Upper lobe of left lung (tissue), 6 donors: ENCODE results near the gene YIPF6. TPM values are rescaled to one million over a fixed set of nuclear protein-coding genes. Genes with fewer than 3 reads are reported as not detected.
A peak's percentile ranks its signal among the peaks of the same experiment; 100 is the strongest.

Source experiments
- ATAC-seq, 2 donors: fragments of 200-7000 bp; cut with Tn5 transposase; one replicate each; pipeline ENCODE4 v1.9.1; 2022; ENCODE audit warnings: mild to moderate bottlenecking in 2 of 2, moderate library complexity in 2 of 2; ENCODE audit not compliant: low FRiP score in 2 of 2
- DNase-seq, 2 donors: peaks; one replicate each; pipeline ENCODE4 v3.0.0-alpha.2; 2019 to 2020
- H3K27ac ChIP-seq, 4 donors: fragments of 200-600 bp; sonication (generic); one replicate each; pipeline ENCODE4 v1.5.1; 2016 to 2019
- H3K27me3 ChIP-seq, 4 donors: fragments of 200-600 bp; sonication (generic); one replicate each; pipeline ENCODE4 v1.5.1; 2017 to 2019
- H3K36me3 ChIP-seq, 4 donors: fragments of 200-600 bp; sonication (generic); one replicate each; pipeline ENCODE4 v1.5.1; 2016 to 2019
- H3K4me1 ChIP-seq, 4 donors: fragments of 200-600 bp; sonication (generic); one replicate each; pipeline ENCODE4 v1.5.1; 2018 to 2019
- H3K4me3 ChIP-seq, 4 donors: fragments of 200-600 bp; sonication (generic); one replicate each; pipeline ENCODE4 v1.5.1; 2017 to 2019; ENCODE audit warnings: mild to moderate bottlenecking in 2 of 4, moderate library complexity in 1 of 4
- H3K9me3 ChIP-seq, 4 donors: fragments of 200-600 bp; sonication (generic); one replicate each; pipeline ENCODE4 v1.5.1; 2018 to 2019
- EP300 ChIP-seq, 4 donors: sonication (generic); formaldehyde crosslinking; IDR thresholded peaks; one replicate each; pipeline ENCODE4 v1.5.1; 2017; ENCODE audit warnings: antibody characterized with exemption in 4 of 4, control low read depth in 2 of 4
- POLR2A ChIP-seq, 4 donors: fragments of 450-650 bp; IDR thresholded peaks; one replicate each; pipeline ENCODE4 v1.5.1; 2016 to 2017; ENCODE audit warnings: antibody characterized with exemption in 4 of 4, mild to moderate bottlenecking in 2 of 4
- POLR2AphosphoS5 ChIP-seq, 2 donors: sonication (generic); formaldehyde crosslinking; IDR thresholded peaks; one replicate each; pipeline ENCODE4 v1.5.1; 2017; ENCODE audit warnings: antibody characterized with exemption in 2 of 2
- WGBS, 2 donors: methylation state at CpG; one replicate each; pipeline ENCODE4 v1.1.5; 2017 to 2018; 5-methylcytosine and 5-hydroxymethylcytosine counted together
- total RNA-seq, 6 donors: library from RNA; depleted of rRNA in 4 of 6; stranded (reverse); fragments of >200 nt in 4 of 6; gene quantifications; one replicate each; pipeline versions ENCODE4 v1.1.0 to v1.2.1, GENCODE V29; 2016 to 2021
- TF ChIP-seq, protein P1 (sequence below), 6 experiments: fragments of 450-650 bp in 4 of 6; fragments of 200-600 bp in 2 of 6; sonication (generic) in 2 of 6; IDR thresholded peaks; one replicate each; pipeline ENCODE4 v1.5.1; 2016 to 2019; ENCODE audit warnings: antibody characterized with exemption in 6 of 6
- donor health status: DM: no; HTN: no; CAD: no; lungs with moderate emphysema.
- donor health status: DM: no; HTN: yes; CAD: no; lungs with severe emphysema.

The YIPF6 gene, protein sequence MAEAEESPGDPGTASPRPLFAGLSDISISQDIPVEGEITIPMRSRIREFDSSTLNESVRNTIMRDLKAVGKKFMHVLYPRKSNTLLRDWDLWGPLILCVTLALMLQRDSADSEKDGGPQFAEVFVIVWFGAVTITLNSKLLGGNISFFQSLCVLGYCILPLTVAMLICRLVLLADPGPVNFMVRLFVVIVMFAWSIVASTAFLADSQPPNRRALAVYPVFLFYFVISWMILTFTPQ
- total RNA-seq, result 10 to 100 TPM; 15.7 to 43.0 (median 32.6) TPM

- peak; percentile 79 to 94 for DNase-seq
- peaks cover 6 to 19% (median 11%) of the 10 kb centered on the region in 4 donors for H3K4me1 ChIP-seq
- H3K36me3 ChIP-seq, result no peaks in the 10 kb centered on the region
- TF ChIP-seq, protein P1, sequence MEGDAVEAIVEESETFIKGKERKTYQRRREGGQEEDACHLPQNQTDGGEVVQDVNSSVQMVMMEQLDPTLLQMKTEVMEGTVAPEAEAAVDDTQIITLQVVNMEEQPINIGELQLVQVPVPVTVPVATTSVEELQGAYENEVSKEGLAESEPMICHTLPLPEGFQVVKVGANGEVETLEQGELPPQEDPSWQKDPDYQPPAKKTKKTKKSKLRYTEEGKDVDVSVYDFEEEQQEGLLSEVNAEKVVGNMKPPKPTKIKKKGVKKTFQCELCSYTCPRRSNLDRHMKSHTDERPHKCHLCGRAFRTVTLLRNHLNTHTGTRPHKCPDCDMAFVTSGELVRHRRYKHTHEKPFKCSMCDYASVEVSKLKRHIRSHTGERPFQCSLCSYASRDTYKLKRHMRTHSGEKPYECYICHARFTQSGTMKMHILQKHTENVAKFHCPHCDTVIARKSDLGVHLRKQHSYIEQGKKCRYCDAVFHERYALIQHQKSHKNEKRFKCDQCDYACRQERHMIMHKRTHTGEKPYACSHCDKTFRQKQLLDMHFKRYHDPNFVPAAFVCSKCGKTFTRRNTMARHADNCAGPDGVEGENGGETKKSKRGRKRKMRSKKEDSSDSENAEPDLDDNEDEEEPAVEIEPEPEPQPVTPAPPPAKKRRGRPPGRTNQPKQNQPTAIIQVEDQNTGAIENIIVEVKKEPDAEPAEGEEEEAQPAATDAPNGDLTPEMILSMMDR (IDR thresholded peaks at IDR 0.05), result no peak
- TF ChIP-seq POLR2A (IDR thresholded peaks at IDR 0.05) (peak in 3 of 4 donors; percentile 66 to 91 (median 84)), POLR2AphosphoS5 (IDR thresholded peaks at IDR 0.05) (peak; percentile 81 to 86), EP300 (IDR thresholded peaks at IDR 0.05) (peak in 1 of 4 donors; percentile 47)
- H3K4me3 ChIP-seq, result peak within 1 kb of the TSS; percentile 28 to 68 (median 55)
- no peaks in the 10 kb centered on the region for H3K9me3 ChIP-seq
- H3K27me3 ChIP-seq, result no peaks in the 10 kb centered on the region
- WGBS, 2 donors, result 0 to 43% methylated on average over 11 to 61 of the region's 68 CpGs
- peak within 1 kb of the TSS; percentile 94 to 98 (median 96) for H3K27ac ChIP-seq
- peak; percentile 93 to 99 for ATAC-seq
Measured at GRCh38 chrX:68498508-68499379, at the start of gene YIPF6. TSS of gene YIPF6 (plus strand) at chrX:68499051. CDS start at chrX:68499067, 16 bp downstream.

DNA sequence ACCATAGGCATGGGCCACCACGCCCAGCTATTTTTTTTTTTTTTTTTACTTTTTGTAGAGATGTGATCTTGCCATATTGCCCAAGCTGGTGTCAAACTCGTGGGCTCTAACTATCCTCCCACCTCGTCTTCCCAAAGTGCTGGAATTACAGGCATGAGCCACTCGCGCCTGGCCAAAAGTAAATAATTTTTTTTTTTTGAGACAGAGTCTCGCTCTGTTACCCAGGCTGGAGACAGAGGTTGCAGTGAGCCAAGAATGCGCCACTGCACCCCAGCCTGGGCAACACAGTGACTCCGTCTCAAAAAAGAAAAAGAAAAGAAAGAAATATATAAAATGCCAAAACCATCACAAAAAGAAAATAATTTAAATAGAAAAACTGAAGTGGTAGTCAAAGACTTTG is 47.1 kb upstream of the YIPF6 start:
- 58 to 62% methylated on average over 8 of the region's 8 CpGs for WGBS, 2 donors
- H3K4me1 ChIP-seq, result no peaks in the 10 kb centered on the region
- DNase-seq (no peak), ATAC-seq (no peak)
- TF ChIP-seq EP300 (IDR thresholded peaks at IDR 0.05) (no peak), POLR2AphosphoS5 (IDR thresholded peaks at IDR 0.05) (no peak), POLR2A (IDR thresholded peaks at IDR 0.05) (no peak)
- TF ChIP-seq, protein P1 (IDR thresholded peaks at IDR 0.05), result no peak
- H3K27ac ChIP-seq, result no peak overlapping the region
- H3K27me3 ChIP-seq, result no peaks in the 10 kb centered on the region
- no peak overlapping the region for H3K4me3 ChIP-seq
- H3K36me3 ChIP-seq, result no peaks in the 10 kb centered on the region
- H3K9me3 ChIP-seq, result no peaks in the 10 kb centered on the region

- Histone ChIP-seq H3K27ac (peak overlapping the region in 2 of 4 donors; percentile 6 to 56), H3K4me1 (no peaks in the 10 kb centered on the region), H3K4me3 (no peak overlapping the region), H3K9me3 (no peaks in the 10 kb centered on the region), H3K27me3 (no peaks in the 10 kb centered on the region), H3K36me3 (no peaks in the 10 kb centered on the region)
- TF ChIP-seq, protein P1 (IDR thresholded peaks at IDR 0.05), result no peak
- no peak for TF ChIP-seq EP300 (IDR thresholded peaks at IDR 0.05)
- no peak for TF ChIP-seq POLR2AphosphoS5 (IDR thresholded peaks at IDR 0.05)
- no peak for TF ChIP-seq POLR2A (IDR thresholded peaks at IDR 0.05)
- ATAC-seq (no peak), DNase-seq (no peak)
- 58 to 69% methylated on average over 8 of the region's 8 CpGs for WGBS, 2 donors
Measured at GRCh38 chrX:68454476-68455150, 44.2 kb upstream of the YIPF6 start.

DNA sequence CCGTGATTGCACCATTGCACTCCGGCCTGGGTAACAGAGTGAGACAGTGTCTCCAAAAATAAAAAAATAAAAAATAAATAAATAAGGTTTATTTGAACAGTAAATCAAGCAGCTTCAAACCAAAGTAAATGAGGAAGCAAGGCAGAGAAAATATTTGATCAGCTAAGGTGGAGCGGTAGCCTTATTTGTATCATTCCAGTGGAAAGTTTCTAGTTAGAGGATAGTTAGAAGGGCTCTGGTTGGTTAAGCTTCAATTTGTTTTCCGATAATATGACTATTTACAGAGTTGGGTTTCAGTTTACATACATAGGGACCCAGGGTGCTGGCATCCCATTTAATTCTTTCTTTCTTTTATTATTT is 43.7 kb upstream of the YIPF6 start:
- 58 to 83% methylated on average over 4 of the region's 4 CpGs for WGBS, 2 donors
- H3K4me1 ChIP-seq, result no peaks in the 10 kb centered on the region
- no peak for TF ChIP-seq POLR2AphosphoS5 (IDR thresholded peaks at IDR 0.05)
- TF ChIP-seq, protein P1 (IDR thresholded peaks at IDR 0.05), result no peak
- no peaks in the 10 kb centered on the region for H3K9me3 ChIP-seq
- no peaks in the 10 kb centered on the region for H3K36me3 ChIP-seq
- H3K27ac ChIP-seq, result no peak overlapping the region
- ATAC-seq (no peak), DNase-seq (no peak)
- H3K27me3 ChIP-seq, result no peaks in the 10 kb centered on the region
- H3K4me3 ChIP-seq, result no peak overlapping the region
